Caco-2 (cell line): ENCODE data around the gene CCDC3. TPM values are rescaled to one million over a fixed set of nuclear protein-coding genes. Genes with fewer than 3 reads are reported as not detected.
A peak's percentile ranks its signal among the peaks of the same experiment; 100 is the strongest.

Experiments used
- BruUV-seq: library from RNA; stranded (reverse); fragments of 400-500 nt; replicated peaks from 2 replicates; lab custom pipeline; 2021; lab: Mats Ljungman, UMichigan
- CTCF ChIA-PET: fragments of 300-600 bp; sonication (Branson Sonifier 250); formaldehyde crosslinking; loops from one replicate; lab custom pipeline; 2022; ENCODE audit warnings: antibody characterized with exemption; lab: Charles Lee
- POLR2A ChIA-PET: fragments of 300-600 bp; sonication (Branson Sonifier 250); formaldehyde crosslinking; loops from one replicate; lab custom pipeline; 2022; ENCODE audit warnings: antibody characterized with exemption; lab: Charles Lee
- DNase-seq, 2 experiments: peaks; one replicate each; pipeline versions ENCODE4 v3.0.0 to v3.0.0-alpha.2; 2020 to 2022
- H3K27me3 ChIP-seq: replicated peaks from 2 replicates; pipeline ENCODE4 v1.6.0; 2011; ENCODE audit warnings: low read length; ENCODE audit not compliant: control insufficient read depth, insufficient read depth
- H3K36me3 ChIP-seq: 2 replicates; pipeline ENCODE4 v1.5.1; 2011; ENCODE audit warnings: low read length; ENCODE audit not compliant: control insufficient read depth, insufficient read depth
- H3K4me1 ChIP-seq: fragments of 250-450 bp; sonication (Bioruptor Pico); 2 replicates; pipeline ENCODE4 v1.5.1; 2020; ENCODE audit warnings: mild to moderate bottlenecking
- H3K4me3 ChIP-seq: 2 replicates; pipeline ENCODE4 v1.5.1; 2011; ENCODE audit warnings: low read depth, mild to moderate bottlenecking, control low read depth, low read length
- H3K9me3 ChIP-seq: fragments of 250-450 bp; sonication (Bioruptor Pico); 2 replicates; pipeline ENCODE4 v1.5.1; 2020; ENCODE audit warnings: mild to moderate bottlenecking, moderate library complexity
- H3K27ac Mint-ChIP-seq: one replicate; pipeline ENCODE4 v1.8.0; 2022; ENCODE audit warnings: mixed read lengths; ENCODE audit not compliant: unreplicated experiment
- H3K27me3 Mint-ChIP-seq: one replicate; pipeline ENCODE4 v1.8.0; 2022; ENCODE audit warnings: mixed read lengths; ENCODE audit not compliant: insufficient read depth, unreplicated experiment
- H3K36me3 Mint-ChIP-seq: one replicate; pipeline ENCODE4 v1.8.0; 2022; ENCODE audit warnings: mild to moderate bottlenecking, mixed read lengths; ENCODE audit not compliant: insufficient read depth, unreplicated experiment
- H3K4me1 Mint-ChIP-seq: one replicate; pipeline ENCODE4 v1.8.0; 2022; ENCODE audit warnings: low read depth, mixed read lengths; ENCODE audit not compliant: unreplicated experiment
- H3K4me3 Mint-ChIP-seq: one replicate; pipeline ENCODE4 v1.8.0; 2022; ENCODE audit warnings: mild to moderate bottlenecking, moderate library complexity, mixed read lengths; ENCODE audit not compliant: unreplicated experiment
- H3K9me3 Mint-ChIP-seq: one replicate; pipeline ENCODE4 v1.8.0; 2022; ENCODE audit warnings: mixed read lengths; ENCODE audit not compliant: unreplicated experiment
- CTCF ChIP-seq, 2 experiments: fragments of 200-600 bp in 1 of 2; IDR thresholded peaks; 1 replicate in 1 of 2; 2 replicates in 1 of 2; pipeline versions ENCODE4 v1.5.1 to v1.8.0; 2011 to 2022; ENCODE audit warnings: antibody characterized with exemption in 1 of 2, control low read depth in 1 of 2, inconsistent platforms in 1 of 2, low read depth in 1 of 2, low read length in 1 of 2, mild to moderate bottlenecking in 1 of 2, moderate library complexity in 1 of 2; ENCODE audit not compliant: insufficient read depth in 1 of 2, severe bottlenecking in 1 of 2, unreplicated experiment in 1 of 2
- intact Hi-C: fragments of 100-400 bp; cut with micrococcal nuclease; formaldehyde crosslinking; loops from one replicate; pipeline ENCODE4 v1.10.0; 2022; ENCODE audit not compliant: unreplicated experiment
- total RNA-seq: library from RNA; stranded (reverse); gene quantifications from 2 replicates; pipeline ENCODE4 v1.2.3, GENCODE V29; 2022

Gene CCDC3
- total RNA-seq, 1 experiment from 2014 or later: 3.2 TPM

GRCh38 chr10:12978891-12979290 lies 22.6 kb downstream of the CCDC3 start:
- no peak for TF ChIP-seq CTCF (IDR thresholded peaks at IDR 0.05; ENCODE audit: insufficient read depth in 1 of 2, low read depth in 1 of 2, low read length in 1 of 2, severe bottlenecking in 1 of 2, unreplicated experiment in 1 of 2)
- no peak for DNase-seq
- intact Hi-C loops: loop anchor here (5.0 kb wide), 2 partner anchors 257 to 272 kb away; no protein-coding TSS in a partner anchor
- ChIA-PET POLR2A (no interaction called here), CTCF (no interaction called here)
- Histone ChIP-seq H3K9me3 (no peaks in the 10 kb centered on the region), H3K36me3 (no peaks in the 10 kb centered on the region), H3K27me3 (no peaks in the 10 kb centered on the region), H3K4me3 (no peak overlapping the region), H3K4me1 (peaks cover 3% of the 10 kb centered on the region; the same call in 1 of the 2 replicates)
- Mint-ChIP-seq H3K4me3 (no peak overlapping the region), H3K9me3 (no peaks in the 10 kb centered on the region), H3K4me1 (peaks cover 12% of the 10 kb centered on the region), H3K36me3 (peaks cover 5% of the 10 kb centered on the region), H3K27ac (no peak overlapping the region), H3K27me3 (no peaks in the 10 kb centered on the region)
- BruUV-seq: no TSS peak

DNA sequence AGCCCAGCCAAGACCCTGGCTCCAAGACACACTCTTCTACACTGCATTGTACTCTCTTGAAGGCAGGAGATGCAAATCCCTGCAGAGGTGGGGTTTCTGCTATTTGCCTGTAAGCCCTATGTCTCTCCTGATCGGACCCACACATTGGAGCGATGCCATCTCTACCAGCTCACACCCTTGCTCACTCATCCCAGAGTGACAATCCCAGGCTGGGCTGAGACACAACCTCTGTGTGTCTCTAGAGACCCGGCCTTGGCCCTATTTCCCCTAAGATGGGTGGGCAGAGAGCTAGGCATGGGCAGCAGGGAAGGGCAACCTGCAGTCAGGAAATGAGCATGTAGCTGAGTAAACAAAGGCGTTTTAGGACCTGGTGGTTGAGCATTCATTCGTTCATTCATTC lies 25.6 kb downstream of the CCDC3 start:
- no peak overlapping the region for H3K4me3 Mint-ChIP-seq
- peaks cover 5% of the 10 kb centered on the region for H3K36me3 Mint-ChIP-seq
- Histone ChIP-seq H3K27me3 (no peaks in the 10 kb centered on the region), H3K9me3 (no peaks in the 10 kb centered on the region), H3K4me3 (no peak overlapping the region), H3K36me3 (no peaks in the 10 kb centered on the region), H3K4me1 (peaks cover 3% of the 10 kb centered on the region; the same call in 1 of the 2 replicates)
- POLR2A ChIA-PET: no interaction called here
- H3K4me1 Mint-ChIP-seq: peaks cover 12% of the 10 kb centered on the region
- H3K27ac Mint-ChIP-seq: no peak overlapping the region
- no TSS peak for BruUV-seq
- H3K9me3 Mint-ChIP-seq: no peaks in the 10 kb centered on the region
- no peak for DNase-seq
- intact Hi-C loops: loop anchor here (5.0 kb wide), 2 partner anchors 254 to 269 kb away; no protein-coding TSS in a partner anchor
- H3K27me3 Mint-ChIP-seq: peaks cover 3% of the 10 kb centered on the region
- no peak for TF ChIP-seq CTCF (IDR thresholded peaks at IDR 0.05; ENCODE audit: insufficient read depth in 1 of 2, low read depth in 1 of 2, low read length in 1 of 2, severe bottlenecking in 1 of 2, unreplicated experiment in 1 of 2)
- CTCF ChIA-PET: no interaction called here

DNA sequence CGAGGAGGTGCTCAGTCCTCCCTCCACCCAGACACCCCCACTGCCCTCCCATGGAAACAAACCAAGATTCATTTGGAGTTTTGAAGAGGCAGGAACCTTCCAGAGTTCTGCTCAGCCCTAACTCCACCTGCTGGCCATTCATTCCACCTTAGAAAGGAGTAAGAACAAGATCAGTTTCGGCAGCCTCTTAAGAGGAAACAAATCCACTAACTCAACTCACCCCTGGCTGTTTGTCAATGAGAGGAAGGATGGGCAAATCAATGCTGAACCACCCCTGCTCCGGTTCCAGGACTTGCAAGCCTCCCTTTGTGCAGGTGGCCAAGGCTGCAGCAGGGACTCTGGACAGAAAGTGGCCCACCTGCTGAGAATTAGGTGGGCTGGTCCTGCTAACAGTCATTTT lies 26.2 kb downstream of the CCDC3 start:
- intact Hi-C loops: loop anchor here (5.0 kb wide), 2 partner anchors 253 to 268 kb away; no protein-coding TSS in a partner anchor
- TF ChIP-seq CTCF (IDR thresholded peaks at IDR 0.05; ENCODE audit: insufficient read depth in 1 of 2, low read depth in 1 of 2, low read length in 1 of 2, severe bottlenecking in 1 of 2, unreplicated experiment in 1 of 2): peak; percentile 51 to 77
- H3K9me3 Mint-ChIP-seq: no peaks in the 10 kb centered on the region
- H3K27me3 Mint-ChIP-seq: peaks cover 3% of the 10 kb centered on the region
- peaks cover 12% of the 10 kb centered on the region for H3K4me1 Mint-ChIP-seq
- H3K36me3 Mint-ChIP-seq: peaks cover 5% of the 10 kb centered on the region
- DNase-seq: peak in 1 of 2 experiments; percentile 49
- ChIA-PET POLR2A (no interaction called here), CTCF (interaction anchor here (0.6 to 0.8 kb wide), 2 partner anchors 35 to 193 kb away, joined by 3 to 4 read pairs; no protein-coding TSS in a partner anchor)
- no peak overlapping the region for H3K4me3 Mint-ChIP-seq
- no TSS peak for BruUV-seq
- no peaks in the 10 kb centered on the region for H3K36me3 ChIP-seq
- H3K4me3 ChIP-seq: no peak overlapping the region
- H3K27ac Mint-ChIP-seq: no peak overlapping the region
- H3K4me1 ChIP-seq: peaks cover 3% of the 10 kb centered on the region; the same call in 1 of the 2 replicates
- H3K27me3 ChIP-seq: no peaks in the 10 kb centered on the region
- no peaks in the 10 kb centered on the region for H3K9me3 ChIP-seq
